AG10803 (cell line): ENCODE measurements around the gene RUBCNL.

Experiments
- DNase-seq: peaks from one replicate; pipeline ENCODE4 v3.0.0; 2010; ENCODE audit warnings: low read depth
- H3K4me3 ChIP-seq: 2 replicates; pipeline ENCODE4 v1.5.1; 2011; ENCODE audit warnings: mild to moderate bottlenecking, low read length, control low read depth
- TF ChIP-seq, protein P1 (sequence below): conservative IDR thresholded peaks from 2 replicates; pipeline ENCODE4 v1.5.1; 2011; ENCODE audit warnings: mild to moderate bottlenecking, low read length, control low read depth, inconsistent platforms

Gene RUBCNL

DNA sequence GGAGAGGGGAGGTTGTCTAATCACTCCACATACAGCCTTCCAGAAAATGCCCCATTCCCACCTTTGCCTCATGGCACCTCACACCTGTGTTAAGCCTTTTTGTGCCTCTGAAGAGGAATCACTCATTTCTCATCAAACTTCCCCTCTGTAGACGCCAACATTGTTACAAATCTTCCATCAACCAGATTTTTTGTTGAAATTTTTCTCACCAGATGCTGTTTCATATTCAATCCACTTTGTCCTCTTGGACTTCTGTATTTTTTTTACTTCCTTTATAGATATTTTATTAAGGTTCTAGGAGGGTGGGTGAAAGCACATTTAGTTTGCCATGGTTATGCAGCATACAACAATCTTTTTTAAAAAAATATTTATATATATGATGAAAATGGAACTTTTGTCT, 74.0 kb downstream of the RUBCNL start:
- DNase-seq = no peak
- TF ChIP-seq, protein P1, sequence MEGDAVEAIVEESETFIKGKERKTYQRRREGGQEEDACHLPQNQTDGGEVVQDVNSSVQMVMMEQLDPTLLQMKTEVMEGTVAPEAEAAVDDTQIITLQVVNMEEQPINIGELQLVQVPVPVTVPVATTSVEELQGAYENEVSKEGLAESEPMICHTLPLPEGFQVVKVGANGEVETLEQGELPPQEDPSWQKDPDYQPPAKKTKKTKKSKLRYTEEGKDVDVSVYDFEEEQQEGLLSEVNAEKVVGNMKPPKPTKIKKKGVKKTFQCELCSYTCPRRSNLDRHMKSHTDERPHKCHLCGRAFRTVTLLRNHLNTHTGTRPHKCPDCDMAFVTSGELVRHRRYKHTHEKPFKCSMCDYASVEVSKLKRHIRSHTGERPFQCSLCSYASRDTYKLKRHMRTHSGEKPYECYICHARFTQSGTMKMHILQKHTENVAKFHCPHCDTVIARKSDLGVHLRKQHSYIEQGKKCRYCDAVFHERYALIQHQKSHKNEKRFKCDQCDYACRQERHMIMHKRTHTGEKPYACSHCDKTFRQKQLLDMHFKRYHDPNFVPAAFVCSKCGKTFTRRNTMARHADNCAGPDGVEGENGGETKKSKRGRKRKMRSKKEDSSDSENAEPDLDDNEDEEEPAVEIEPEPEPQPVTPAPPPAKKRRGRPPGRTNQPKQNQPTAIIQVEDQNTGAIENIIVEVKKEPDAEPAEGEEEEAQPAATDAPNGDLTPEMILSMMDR = no peak
- H3K4me3 ChIP-seq = no peak overlapping the region

DNA sequence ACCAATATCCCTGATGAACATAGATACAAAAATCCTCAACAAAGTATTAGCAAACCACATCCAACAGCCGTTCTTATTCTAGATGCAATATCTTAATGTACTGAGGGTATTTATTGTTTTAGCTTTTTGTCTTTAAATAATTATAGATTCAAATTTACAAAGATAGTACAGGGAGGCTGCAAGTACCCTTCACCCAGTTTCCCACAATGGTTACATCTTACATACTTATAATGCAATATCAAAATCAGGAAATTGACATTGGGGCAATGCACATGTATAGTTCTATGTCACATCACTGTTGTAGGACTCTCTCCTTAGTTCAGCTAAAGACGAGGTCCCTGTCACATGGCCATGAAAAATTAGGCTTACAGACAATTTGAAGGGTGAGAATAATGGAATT, 75.8 kb downstream of the RUBCNL start:
- H3K4me3 ChIP-seq = no peak overlapping the region
- no peak for DNase-seq
- TF ChIP-seq, protein P1 = no peak

DNA sequence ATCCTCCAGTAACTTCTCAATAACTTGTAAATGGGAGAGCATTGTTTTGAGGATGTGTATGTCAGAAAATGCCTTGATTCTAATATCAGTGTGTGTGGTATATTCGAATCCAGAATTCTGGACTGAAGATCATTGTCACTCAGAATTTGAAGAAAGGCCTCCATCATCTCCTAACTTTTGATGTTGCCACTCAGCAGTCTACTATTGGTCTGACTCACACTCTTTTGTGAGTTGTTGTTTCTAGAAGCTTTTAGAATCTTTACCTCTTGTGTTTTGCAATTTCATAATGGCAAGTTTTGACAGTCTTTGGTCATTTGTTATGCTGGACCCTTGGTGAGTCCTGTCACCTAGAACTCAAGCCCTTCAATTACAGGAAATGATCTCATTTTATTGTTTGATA, 77.0 kb downstream of the RUBCNL start:
- TF ChIP-seq, protein P1 = no peak
- no peak for DNase-seq
- H3K4me3 ChIP-seq = no peak overlapping the region

DNA sequence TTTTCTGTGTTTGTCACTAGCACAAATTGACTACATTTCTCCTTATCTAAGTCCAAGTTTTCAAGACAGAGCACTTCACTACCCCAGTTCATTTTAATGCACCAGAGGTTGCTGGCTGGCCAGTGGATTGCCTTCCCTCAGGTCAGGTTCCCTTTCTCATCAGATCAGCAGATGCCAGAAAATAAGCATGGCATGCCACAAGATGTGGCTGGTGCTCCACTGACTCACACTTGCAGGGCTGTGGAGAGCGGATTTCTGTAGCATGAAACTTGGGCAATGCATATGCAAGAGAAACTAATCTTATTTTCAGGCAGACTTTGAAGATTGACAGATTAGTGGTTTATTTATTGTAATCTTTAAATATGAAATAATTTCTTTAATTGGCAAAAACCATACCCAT, 79.5 kb downstream of the RUBCNL start:
- DNase-seq = peak; percentile 36
- no peak overlapping the region for H3K4me3 ChIP-seq
- TF ChIP-seq, protein P1 = no peak

DNA sequence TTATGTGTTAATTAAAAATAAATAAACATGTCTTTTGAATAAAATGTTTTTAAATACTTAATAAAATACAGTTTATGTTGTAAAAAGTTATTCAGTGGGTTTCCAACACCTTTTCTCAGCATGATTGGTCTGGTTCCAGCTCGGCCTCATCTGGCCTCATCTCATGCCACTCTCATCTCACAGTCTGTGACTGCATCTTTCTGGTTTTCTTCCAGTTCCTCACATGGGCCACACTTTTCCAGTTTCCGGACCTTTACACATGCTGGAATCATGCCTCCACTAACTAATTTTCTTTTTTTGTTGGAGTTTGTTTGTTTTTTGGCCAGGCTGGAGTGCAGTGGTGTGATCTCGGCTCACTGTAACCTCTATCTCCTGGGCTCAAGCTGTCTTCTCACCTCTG, 82.5 kb downstream of the RUBCNL start:
- H3K4me3 ChIP-seq = no peak overlapping the region
- DNase-seq = peak; percentile 29
- TF ChIP-seq, protein P1 = no peak

DNA sequence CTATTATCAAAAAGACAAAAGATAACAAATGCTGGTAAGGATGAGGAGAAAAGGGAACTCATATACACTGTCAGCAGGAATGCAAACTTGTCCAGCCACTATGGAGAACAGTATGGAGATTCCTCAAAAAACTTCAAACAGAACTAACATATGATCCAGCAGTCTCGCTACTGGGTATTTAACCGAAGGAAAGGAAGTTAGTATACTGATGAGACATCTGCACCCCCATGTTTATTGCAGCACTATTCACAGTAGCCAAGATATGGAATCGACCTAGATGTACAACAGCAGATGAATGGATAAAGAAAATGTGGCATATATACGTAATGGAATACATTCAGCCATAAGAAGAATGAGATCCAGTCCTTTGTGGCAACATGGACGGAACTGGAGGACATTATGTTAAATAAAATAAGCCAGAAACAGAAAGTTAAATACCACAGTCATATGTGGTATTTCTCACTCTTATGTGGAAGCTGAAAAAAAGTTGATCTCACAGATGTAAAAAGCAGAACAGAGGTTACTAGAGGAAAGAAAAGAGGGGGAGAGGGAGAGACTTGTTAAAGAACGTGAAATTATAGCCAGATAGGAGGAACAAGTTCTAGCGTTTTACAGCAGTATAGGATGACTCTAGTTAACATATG, 83.2 kb downstream of the RUBCNL start:
- DNase-seq = no peak
- TF ChIP-seq, protein P1 = no peak
- H3K4me3 ChIP-seq = no peak overlapping the region

DNA sequence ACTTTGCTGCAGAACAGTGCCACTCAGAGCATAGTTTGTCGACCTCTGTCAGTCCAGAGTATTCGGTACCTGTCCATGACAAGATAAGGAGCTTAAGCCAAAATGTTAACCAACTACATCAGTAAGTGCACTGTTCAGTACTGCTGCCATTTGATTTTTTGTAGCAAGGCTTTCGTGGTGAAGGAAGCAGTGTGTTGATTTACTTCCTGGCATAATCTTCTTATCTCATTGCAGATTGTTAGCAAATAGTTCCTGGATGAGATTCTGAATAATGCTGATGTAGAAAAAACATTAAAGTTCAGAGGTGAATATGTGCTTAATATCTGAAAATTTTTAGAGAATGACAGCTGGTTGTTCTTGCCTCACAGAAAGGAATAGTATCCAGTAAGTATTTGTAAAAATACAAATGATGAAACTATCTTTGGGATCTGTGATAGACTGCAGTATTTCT, 89.7 kb downstream of the RUBCNL start:
- TF ChIP-seq, protein P1 = no peak
- DNase-seq = peak; percentile 37
- H3K4me3 ChIP-seq = no peak overlapping the region
